Measurements from ENCODE around the gene PDP2.

The PDP2 gene

GRCh38 chr16:66880288-66881013, at the start of gene PDP2:
PDP2 (plus strand) TSS chr16:66880515; CDS start chr16:66884285, 3,770 bp downstream.
- peak; percentile 91 to 95 for DNase-seq

DNA sequence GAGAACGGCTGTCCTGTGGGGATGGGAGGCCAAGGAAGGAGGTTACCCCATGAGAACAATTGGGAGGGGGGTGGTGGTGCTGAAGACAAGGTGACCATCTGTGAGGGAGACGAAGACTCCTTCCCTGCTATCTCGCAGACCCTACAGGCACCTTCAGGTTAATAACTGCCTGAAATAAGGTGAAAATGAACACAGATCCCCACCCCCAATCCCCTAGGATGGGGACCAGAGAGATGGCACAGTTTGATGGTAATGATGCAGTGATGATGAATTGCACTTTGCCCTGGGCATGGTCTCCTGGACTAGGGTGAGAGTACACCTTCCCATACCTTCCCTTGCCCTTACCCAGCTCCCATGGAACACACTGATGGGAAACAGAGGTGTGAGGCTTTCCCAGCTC, 48.1 kb upstream of the PDP2 start:
- no peak for DNase-seq

DNA sequence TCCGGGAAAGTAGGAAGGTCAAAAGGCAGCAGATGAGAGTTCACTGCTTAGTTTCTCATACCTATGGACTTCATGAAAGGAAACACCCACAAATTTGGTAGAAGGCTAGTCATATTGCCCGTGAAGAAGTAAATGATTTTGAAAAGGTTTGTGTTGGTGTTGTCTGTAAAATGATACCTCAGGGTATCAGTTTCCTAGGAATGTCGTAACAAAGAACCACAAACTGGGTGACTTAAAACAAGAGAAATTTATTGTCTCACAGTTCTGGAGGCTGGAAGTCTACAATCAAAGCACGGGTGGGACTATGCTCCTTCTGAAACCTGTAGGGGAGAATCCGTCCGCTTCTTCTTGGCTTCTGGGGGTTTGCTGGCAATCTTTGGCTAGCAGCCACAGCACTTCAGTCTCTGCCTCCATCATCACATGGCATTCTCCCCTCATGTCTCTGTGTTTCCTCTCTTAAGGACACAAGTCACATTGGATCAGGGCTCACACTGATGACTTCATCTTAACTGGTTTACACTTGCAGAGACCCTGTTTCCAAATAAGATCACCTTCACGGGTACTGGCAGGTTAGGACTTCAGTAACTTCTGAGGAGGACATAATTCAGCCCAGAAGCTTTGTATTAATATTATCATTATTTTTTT, 47.5 kb upstream of the PDP2 start:
- no peak for DNase-seq

DNA sequence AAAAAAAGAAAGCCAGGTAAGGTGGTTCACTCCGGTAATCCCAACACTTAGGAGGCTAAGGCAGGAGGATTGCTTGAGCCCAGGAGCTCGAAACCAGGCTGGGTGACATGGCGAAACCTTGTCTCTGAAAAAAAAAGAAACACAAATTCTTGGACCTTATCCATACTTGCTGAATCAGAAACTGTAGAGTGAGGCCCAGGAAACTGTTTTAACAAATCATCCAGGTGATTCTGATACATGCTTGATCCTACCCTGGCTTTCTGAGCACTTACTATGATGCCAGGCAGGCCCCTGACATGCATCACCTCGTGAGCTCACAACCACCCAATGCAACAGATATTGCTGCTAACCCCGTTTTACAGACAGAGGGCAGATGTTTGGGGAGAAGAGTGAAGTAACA, 45.6 kb upstream of the PDP2 start:
- DNase-seq: no peak

- no peak for DNase-seq
Measured at GRCh38 chr16:66840883-66841282, 39.4 kb upstream of the PDP2 start.

GRCh38 chr16:66841366-66841765, 38.9 kb upstream of the PDP2 start:
- no peak for DNase-seq

GRCh38 chr16:66842765-66843164, 37.5 kb upstream of the PDP2 start:
- no peak for DNase-seq

DNA sequence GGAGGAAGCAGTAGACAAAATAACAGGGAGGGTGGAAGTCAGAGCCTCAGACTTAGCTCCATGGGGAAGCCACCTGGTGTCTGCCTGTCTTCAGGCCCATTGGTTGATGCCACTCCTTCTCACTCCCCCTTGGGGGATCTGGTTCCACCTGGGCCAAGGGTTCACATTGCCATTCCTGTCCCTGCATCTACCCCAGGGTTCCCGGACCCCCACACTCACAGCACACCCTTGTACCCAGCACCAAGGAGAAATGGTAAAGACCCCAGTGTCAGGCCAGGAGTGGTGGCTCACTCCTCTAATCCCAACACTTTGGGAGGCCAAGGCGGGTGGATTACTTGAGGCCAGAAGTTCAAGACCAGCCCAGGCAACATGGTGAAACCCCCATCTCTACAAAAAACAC, 37.1 kb upstream of the PDP2 start:
- no peak for DNase-seq

DNA sequence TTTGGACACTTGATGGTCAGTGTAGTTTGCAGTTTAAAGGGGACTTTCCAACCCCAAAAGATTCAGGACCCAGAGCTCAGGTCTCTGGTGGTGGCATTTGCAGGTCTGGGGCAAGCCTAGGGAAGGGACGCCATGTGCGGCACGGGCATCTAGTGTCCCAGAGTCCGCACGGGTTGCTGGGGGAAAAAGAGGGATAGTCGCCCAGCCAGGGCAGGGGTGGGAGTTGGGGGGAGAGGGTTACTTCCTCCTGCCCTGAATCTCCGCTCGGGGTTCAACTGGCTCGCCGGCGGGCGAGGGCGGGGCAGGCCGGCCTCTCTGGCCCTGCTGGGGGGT, 36.3 kb upstream of the PDP2 start:
- DNase-seq: no peak

DNA sequence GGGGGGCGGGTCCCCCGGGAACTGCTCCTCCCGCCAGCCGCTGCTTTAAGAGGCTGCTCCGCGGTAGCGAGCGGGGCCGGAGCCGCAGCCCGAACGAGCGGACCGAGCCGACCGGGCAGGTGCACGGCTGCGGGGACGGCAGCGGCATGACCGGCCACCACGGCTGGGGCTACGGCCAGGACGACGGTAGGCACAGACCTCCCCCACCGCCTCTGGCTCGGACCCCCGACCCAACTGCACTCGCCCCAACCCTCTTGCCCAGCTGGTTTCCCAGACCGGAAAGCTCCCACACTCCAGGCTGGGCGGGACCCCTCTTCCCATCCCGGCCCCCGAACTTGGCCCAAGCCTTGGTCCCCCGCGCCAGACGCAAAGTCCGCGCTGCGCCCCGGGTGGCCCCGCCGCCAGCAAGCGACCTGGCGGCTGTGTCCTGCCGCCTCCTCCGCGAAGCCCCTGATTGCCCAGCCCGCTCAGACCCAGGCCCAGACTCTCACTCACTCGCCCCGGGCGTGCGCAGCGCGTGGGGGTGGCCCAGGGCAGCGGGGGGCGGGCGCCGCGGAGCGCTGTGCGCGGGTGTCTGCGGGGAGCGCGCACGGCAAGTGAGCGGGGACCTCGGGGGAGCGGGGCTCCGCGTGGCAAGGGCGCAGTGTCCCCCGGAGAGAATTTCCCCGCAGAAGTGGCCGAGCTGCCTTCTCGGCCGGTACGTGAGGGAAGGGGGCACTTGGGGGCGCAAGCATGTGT, 35.8 kb upstream of the PDP2 start, which contains the start of gene CA7:
TSS of gene CA7 (plus strand) at position 73 of the 738 bp plus-strand sequence. CDS start at position 147, 74 bp downstream.
- DNase-seq: no peak

DNA sequence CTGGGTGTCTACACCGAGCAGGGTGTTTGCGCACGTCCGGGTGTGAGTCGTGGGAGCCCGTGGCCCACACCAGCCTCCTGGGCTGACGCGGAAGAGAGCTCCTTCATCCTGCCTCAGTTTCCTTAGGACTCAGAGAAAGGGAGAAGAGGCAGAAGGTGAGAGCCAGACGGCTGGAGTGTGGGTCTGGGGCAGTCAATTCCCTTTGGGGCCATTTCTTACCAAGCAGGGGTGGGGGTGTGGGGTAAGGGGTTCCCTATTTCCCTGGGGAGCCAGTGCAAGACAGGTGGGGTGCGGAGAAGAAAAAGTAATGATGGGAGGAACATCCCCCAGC, 35.3 kb upstream of the PDP2 start:
- DNase-seq: no peak

- no peak for DNase-seq
Measured at GRCh38 chr16:66845791-66846221, 34.5 kb upstream of the PDP2 start.

DNA sequence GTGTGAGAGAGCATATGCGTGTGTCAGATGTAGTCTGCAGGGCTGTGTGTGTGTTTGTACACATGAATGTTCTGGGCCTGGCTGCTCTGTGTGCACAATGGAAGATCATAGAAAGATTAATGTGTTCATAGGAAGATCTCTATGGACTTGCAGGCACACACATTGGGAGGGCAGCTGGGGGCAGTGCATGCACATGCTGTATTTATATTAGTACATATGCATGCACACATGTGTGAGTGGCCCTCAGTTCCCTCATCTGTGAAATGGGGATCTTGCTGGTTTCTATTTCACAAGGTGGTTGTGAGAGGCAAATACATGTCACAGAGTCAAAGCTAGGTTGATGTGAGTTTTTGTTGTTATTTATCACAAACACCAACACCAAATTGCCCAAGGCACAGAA, 34.0 kb upstream of the PDP2 start:
- no peak for DNase-seq

DNA sequence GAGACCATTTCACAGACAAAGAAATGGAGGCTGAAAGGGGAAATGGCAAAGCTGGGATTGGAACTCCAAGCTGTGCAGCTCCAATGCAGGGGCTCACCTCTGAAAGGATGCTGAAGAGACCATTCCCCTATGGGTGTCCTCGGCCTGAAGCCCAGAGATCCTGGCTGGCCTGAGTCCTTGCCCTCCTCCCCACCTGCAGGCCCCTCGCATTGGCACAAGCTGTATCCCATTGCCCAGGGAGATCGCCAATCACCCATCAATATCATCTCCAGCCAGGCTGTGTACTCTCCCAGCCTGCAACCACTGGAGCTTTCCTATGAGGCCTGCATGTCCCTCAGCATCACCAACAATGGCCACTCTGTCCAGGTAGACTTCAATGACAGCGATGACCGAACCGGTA, 33.5 kb upstream of the PDP2 start:
- DNase-seq: no peak

DNA sequence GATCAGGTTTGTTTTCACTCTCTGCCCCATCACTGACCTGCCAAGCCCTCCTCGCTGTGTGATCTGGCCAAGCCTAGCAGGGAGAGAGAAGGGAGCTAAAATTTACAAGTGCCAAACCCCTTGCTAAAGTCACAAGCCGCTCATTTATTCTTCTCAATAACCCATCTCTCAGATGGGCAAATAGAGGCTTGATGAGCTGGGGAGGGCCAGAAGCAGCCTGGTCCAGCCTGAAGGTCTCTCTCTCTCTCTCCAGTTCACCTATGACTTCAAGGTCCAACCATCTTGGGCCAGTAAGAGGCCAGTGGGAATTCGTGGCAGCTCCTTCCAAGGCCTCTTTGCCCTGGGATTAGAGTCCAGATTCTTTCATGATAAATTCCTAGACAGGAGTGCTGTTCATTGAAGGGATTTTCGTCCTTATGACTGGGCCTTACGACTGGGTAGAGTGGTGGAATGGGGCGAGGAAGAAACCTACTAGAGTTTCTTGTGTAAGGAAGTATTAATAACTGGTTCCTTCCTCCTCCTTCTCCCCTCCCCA, 32.7 kb upstream of the PDP2 start:
- DNase-seq: no peak

DNA sequence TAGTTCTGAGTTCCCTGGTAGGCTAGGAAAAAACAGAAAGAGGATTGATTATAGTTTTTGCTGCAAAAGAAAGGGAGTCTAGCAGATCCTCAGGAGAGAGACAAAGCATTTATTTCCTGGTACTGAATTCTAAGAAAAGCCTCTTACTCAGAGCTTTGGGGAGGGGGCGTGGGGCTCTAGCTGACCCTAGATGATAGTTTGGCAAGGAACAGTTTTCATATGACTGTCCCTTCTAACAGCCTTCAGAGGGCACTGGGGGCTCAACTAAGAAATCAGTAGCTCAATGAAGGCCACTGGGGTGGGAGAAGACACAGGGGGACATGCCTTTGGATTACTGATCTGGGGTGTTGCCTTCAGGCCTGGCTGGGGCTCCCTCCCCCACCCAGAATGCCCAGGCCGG, 32.1 kb upstream of the PDP2 start:
- no peak for DNase-seq

GRCh38 chr16:66849021-66849420, 31.3 kb upstream of the PDP2 start:
- no peak for DNase-seq

- DNase-seq: no peak
Measured at GRCh38 chr16:66849549-66849948, 30.8 kb upstream of the PDP2 start.

GRCh38 chr16:66850115-66850815, 30.1 kb upstream of the PDP2 start:
- DNase-seq: no peak

- DNase-seq: no peak
Measured at GRCh38 chr16:66851166-66851964, 28.9 kb upstream of the PDP2 start.

- no peak for DNase-seq
Measured at GRCh38 chr16:66853261-66854139, 26.8 kb upstream of the PDP2 start.

Measured in CD4-positive, alpha-beta T cell treated with Interleukin-4 for 1 hour (primary cell).